OCI-LY1 (cell line): ENCODE results near the gene ARHGAP33.

Experiments used
- H2AFZ ChIP-seq: fragments of 200-600 bp; sonication (generic), shearing (Covaris generic); 2 replicates; pipeline ENCODE4 v1.6.0; 2014; ENCODE audit warnings: antibody characterized with exemption, mild to moderate bottlenecking, low read length
- H3F3A ChIP-seq: fragments of 200-600 bp; sonication (generic), shearing (Covaris generic); 2 replicates; pipeline ENCODE4 v1.6.0; 2014; ENCODE audit warnings: mild to moderate bottlenecking, antibody characterized with exemption, low read length, moderate library complexity; ENCODE audit not compliant: insufficient read depth
- H3K27ac ChIP-seq: fragments of 200-600 bp; sonication (generic); 2 replicates; pipeline ENCODE4 v1.5.1; 2014; ENCODE audit warnings: low read length, mixed run types, mild to moderate bottlenecking, low read depth; ENCODE audit not compliant: poor library complexity, severe bottlenecking
- H3K27me3 ChIP-seq: fragments of 200-600 bp; sonication (generic); 2 replicates; pipeline ENCODE4 v1.6.0; 2014; ENCODE audit warnings: antibody characterized with exemption, mild to moderate bottlenecking, low read length, moderate library complexity; ENCODE audit not compliant: insufficient read depth
- H3K36me3 ChIP-seq: fragments of 200-600 bp; sonication (generic); 2 replicates; pipeline ENCODE4 v1.6.1; 2014; ENCODE audit warnings: mild to moderate bottlenecking, antibody characterized with exemption, low read length, moderate library complexity, mixed read lengths; ENCODE audit not compliant: insufficient read depth
- H3K4me1 ChIP-seq: fragments of 200-600 bp; sonication (generic); 2 replicates; pipeline ENCODE4 v1.5.1; 2014; ENCODE audit warnings: mild to moderate bottlenecking, low read length, moderate library complexity; ENCODE audit not compliant: insufficient read depth, severe bottlenecking
- H3K4me2 ChIP-seq: fragments of 200-600 bp; sonication (generic), shearing (Covaris generic); 2 replicates; pipeline ENCODE4 v1.6.1; 2014; ENCODE audit warnings: low read length
- H3K4me3 ChIP-seq: fragments of 200-600 bp; sonication (generic); 2 replicates; pipeline ENCODE4 v1.5.1; 2014; ENCODE audit warnings: low read length, low read depth, mild to moderate bottlenecking, mixed read lengths; ENCODE audit not compliant: poor library complexity, severe bottlenecking
- H3K79me2 ChIP-seq: fragments of 200-600 bp; shearing (Covaris generic); 2 replicates; pipeline ENCODE4 v1.6.1; 2016; ENCODE audit warnings: mixed run types, low read length, mixed read lengths; ENCODE audit not compliant: insufficient read depth
- H3K9ac ChIP-seq: fragments of 200-600 bp; sonication (generic), shearing (Covaris generic); 2 replicates; pipeline ENCODE4 v1.6.1; 2014; ENCODE audit warnings: mild to moderate bottlenecking, low read length, mixed read lengths
- H3K9me2 ChIP-seq: fragments of 200-600 bp; sonication (generic), shearing (Covaris generic); 2 replicates; pipeline ENCODE4 v1.6.1; 2014; ENCODE audit warnings: low read depth, mild to moderate bottlenecking, low read length, mixed read lengths
- H3K9me3 ChIP-seq: fragments of 200-600 bp; shearing (Covaris generic); 2 replicates; pipeline ENCODE4 v1.6.1; 2014; ENCODE audit warnings: low read length, mixed read lengths
- H4K20me1 ChIP-seq: fragments of 200-600 bp; sonication (generic), shearing (Covaris generic); 2 replicates; pipeline ENCODE4 v1.6.0; 2016; ENCODE audit warnings: mild to moderate bottlenecking, low read length; ENCODE audit not compliant: insufficient read depth
- CTCF ChIP-seq: fragments of 200-600 bp; sonication (generic), shearing (Covaris generic); IDR thresholded peaks from 2 replicates; pipeline ENCODE4 v1.5.1; 2017; ENCODE audit warnings: mild to moderate bottlenecking, antibody characterized with exemption, low read length, moderate library complexity, mixed read lengths
- EZH2 ChIP-seq: fragments of 200-600 bp; sonication (generic), shearing (Covaris generic); IDR thresholded peaks from 2 replicates; pipeline ENCODE4 v1.8.0; 2017; ENCODE audit warnings: borderline replicate concordance, mixed run types, mild to moderate bottlenecking, antibody characterized with exemption, low read length, moderate library complexity, mixed read lengths

Gene ARHGAP33

GRCh38 chr19:35732540-35733179 lies 42.7 kb upstream of the ARHGAP33 start:
- Histone ChIP-seq H3K9me3 (no peaks in the 10 kb centered on the region), H3K4me1 (no peaks in the 10 kb centered on the region), H3K4me3 (no peak overlapping the region), H3F3A (no peaks in the 10 kb centered on the region), H3K9ac (no peak overlapping the region), H3K4me2 (no peak overlapping the region), H3K9me2 (no peaks in the 10 kb centered on the region), H3K79me2 (no peaks in the 10 kb centered on the region), H3K27me3 (no peaks in the 10 kb centered on the region), H2AFZ (no peak overlapping the region), H4K20me1 (no peaks in the 10 kb centered on the region), H3K36me3 (peaks cover 90% of the 10 kb centered on the region), H3K27ac (no peak overlapping the region)
- TF ChIP-seq EZH2 (no peak), CTCF (no peak)

GRCh38 chr19:35733180-35734125 lies 41.9 kb upstream of the ARHGAP33 start:
- Histone ChIP-seq H3K9me3 (no peaks in the 10 kb centered on the region), H3F3A (no peaks in the 10 kb centered on the region), H3K79me2 (no peaks in the 10 kb centered on the region), H3K9ac (no peak overlapping the region), H3K4me2 (no peak overlapping the region), H3K27ac (no peak overlapping the region), H3K9me2 (no peaks in the 10 kb centered on the region), H3K4me3 (no peak overlapping the region), H4K20me1 (no peaks in the 10 kb centered on the region), H3K36me3 (peaks cover 91% of the 10 kb centered on the region), H3K4me1 (no peaks in the 10 kb centered on the region), H2AFZ (no peak overlapping the region), H3K27me3 (no peaks in the 10 kb centered on the region)
- no peak for TF ChIP-seq EZH2
- no peak for TF ChIP-seq CTCF

GRCh38 chr19:35734273-35734672 lies 41.1 kb upstream of the ARHGAP33 start:
- Histone ChIP-seq H3K4me1 (no peaks in the 10 kb centered on the region), H3K79me2 (no peaks in the 10 kb centered on the region), H3K36me3 (peaks cover 91% of the 10 kb centered on the region), H3K9me2 (no peaks in the 10 kb centered on the region), H2AFZ (no peak overlapping the region), H3F3A (no peaks in the 10 kb centered on the region), H3K9ac (no peak overlapping the region), H3K4me2 (no peak overlapping the region), H3K27ac (no peak overlapping the region), H3K9me3 (no peaks in the 10 kb centered on the region), H4K20me1 (no peaks in the 10 kb centered on the region), H3K4me3 (no peak overlapping the region), H3K27me3 (no peaks in the 10 kb centered on the region)
- no peak for TF ChIP-seq CTCF
- no peak for TF ChIP-seq EZH2
